GM18507 (cell line): Measurements from ENCODE around the gene FRY.

Experiments used
- DNase-seq: peaks from one replicate; pipeline ENCODE4 v3.0.0; 2011; ENCODE audit warnings: low read depth; ENCODE audit not compliant: insufficient read length; ENCODE audit errors: extremely low spot score
- FAIRE-seq: peaks from 2 replicates; lab custom pipeline; 2011; peaks lifted over from hg19 to GRCh38; lab: Jason Lieb, UNC

The FRY gene

DNA sequence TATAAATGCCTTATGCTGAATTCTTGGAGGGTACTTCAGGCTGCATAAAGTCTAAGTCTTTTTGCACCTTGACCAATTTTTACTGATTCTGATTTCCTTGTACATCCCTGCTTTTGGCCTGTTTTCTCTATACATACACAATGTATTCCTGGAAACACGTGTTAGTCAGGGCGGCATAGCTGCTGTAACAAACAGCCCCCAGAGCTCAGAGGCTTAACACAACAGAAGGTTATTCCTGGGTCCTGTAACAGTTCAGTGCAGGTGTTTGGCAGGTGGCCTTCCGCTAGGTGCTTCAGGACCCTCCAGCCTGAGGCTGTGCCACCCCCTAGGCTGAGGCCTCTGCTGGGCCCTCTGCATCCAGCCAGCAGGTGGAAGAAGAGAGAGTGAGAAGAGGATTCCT lies 200.7 kb downstream of the FRY start:
- no peak for DNase-seq

DNA sequence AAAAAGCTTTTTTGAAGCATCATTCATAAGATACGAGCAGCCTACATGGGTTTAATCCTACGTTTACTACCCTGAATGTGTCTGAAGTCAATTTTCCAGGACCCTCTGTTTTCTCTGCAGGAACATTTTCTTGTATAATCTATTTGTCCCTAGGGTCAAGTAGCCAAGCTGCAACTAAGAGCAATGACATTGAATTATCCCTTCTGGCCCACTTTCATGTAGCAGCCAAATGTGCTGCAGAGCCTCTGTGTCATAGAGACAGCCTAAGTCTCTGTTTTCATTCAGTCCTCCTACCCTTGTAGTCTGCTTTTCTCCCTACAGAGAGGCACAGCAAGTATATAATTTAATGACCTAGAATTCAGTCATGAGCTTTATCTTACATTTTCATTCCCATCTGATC lies 201.5 kb downstream of the FRY start:
- DNase-seq = no peak
- FAIRE-seq = no peak

More for the DNA sequence above, 200.7 kb downstream of the FRY start:
- FAIRE-seq = no peak

DNA sequence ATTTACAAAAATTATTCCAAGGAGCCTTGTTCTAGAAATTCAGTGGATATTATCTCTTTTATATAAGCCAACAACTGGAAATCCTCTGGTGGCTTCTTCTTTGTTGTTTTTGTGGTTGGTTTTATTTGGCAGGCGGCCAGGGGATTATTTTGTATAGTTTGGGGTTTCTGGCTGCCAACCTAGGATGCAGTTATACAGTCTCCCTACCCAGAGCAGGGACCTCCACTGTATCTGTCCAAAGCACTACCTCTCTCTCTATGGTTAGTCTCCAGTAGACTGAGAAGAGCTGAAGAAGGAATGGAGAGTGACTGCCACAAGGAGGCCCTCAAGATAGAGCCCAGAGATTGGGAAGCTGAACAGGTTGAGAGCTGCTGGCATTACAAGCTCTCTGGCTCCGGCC lies 203.3 kb downstream of the FRY start:
- FAIRE-seq = no peak

DNA sequence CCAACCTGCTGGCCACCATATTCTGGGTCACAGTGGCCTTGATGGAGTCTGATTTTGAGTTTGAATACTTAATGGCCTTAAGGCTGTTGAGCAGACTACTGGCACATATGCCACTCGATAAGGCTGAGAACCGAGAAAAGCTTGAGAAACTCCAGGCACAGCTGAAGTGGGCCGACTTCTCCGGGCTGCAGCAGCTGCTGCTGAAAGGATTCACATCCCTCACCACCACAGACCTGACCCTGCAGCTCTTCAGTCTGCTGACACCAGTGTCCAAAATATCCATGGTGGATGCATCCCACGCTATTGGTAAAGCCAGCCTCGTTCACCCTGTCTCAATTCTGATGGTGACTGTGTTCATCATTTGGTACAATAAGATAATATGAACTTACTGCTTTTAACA lies 206.1 kb downstream of the FRY start:
- no peak for FAIRE-seq
- DNase-seq = no peak

More for the DNA sequence above, 203.3 kb downstream of the FRY start:
- DNase-seq = no peak

DNA sequence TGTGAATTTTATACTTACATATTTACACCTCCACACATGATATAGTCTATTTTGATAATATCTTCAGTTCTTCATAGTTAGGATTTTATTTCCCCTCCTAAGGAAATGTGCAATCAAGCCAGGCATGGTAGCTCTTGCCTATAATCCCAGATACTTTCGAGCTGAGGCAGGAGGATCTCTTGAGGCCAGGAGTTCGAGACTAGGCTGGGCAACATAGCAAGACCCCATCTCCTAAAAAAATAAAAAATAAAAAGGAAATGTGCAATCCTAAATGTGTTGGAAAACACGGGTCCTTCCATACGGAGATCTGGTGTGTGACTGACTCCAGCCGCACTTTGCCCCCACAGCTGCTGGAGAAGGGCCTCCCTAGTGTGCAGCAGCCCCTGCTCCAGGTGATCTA lies 212.1 kb downstream of the FRY start:
- DNase-seq (no peak), FAIRE-seq (no peak)

DNA sequence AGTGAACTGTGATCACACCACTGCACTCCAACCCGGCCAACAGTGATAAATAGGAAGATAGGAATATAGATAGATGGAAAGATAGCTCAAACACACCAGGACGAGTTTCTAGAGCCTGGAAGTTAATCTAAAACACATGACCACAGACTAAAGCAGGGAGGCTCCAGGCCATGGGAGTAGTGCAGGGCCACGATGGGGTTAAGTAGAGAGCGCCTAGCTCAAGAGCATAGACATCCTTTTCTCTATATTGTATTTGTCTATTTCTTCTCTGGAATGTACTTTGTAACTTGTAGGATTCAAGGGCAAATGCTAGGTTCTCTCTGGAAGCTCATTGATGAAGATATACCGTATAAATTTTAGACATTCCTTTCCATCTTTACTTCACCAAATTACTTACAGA lies 214.0 kb downstream of the FRY start:
- FAIRE-seq (no peak), DNase-seq (no peak)

DNA sequence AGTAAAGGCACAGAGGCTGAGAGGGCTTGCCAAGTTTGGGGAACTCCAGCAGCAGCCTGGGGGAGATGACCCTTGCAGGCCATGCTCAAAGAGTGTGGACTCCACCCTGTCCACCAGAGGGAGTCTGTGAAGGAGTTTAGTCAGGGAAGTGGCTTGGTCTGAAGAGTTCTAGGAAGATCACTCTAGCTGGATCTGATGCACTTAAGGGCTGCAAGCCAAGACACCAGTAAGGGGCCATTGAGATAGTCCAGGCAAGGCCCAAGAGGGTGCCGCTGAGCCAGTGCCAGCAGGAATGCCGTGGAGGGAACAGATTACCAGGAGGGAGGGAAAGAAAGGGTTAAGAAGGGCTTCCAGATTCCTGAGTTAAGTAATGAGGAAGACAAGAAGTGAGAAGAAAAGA lies 214.9 kb downstream of the FRY start:
- peak; percentile 48 for DNase-seq

DNA sequence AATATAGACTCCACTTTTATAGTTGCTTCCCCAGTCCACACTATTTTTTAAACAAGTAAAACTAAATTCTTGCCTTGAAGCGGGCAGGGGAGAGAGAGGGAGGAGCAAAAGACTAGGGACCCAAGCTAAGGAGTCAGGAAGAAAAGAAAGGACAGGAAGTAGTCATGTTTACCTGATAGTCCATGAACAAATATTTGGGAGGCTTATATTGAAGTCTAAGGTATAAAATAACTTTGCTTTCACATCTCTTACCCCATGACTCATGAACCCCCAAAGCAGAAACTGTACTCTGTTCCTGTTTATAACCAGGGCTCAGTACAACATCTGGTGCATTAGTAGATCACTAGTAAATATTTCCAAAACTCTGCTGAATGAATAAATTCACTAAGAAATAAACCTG lies 216.3 kb downstream of the FRY start:
- no peak for FAIRE-seq

More for the DNA sequence above, 214.9 kb downstream of the FRY start:
- FAIRE-seq = peak; percentile 83

DNA sequence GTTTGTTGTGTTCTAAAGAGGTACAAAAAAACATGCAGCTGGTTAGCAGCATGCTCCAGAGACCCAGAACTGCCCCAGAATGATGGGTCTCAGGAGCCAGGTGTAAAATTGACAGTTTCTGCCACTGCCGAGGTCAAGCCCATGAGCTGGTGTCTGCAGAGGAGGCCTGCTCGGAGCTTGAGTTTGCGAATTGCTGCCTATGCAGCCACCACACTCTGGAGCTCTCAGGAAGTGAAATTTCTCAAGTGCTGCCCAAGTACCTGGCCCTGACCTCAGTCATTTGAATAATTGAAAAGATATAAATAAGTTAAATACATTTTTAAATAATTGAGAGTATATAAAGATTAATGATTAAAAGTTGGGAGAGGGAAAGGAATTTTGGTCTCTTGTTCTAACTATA lies 217.2 kb downstream of the FRY start:
- DNase-seq (no peak), FAIRE-seq (peak; percentile 64)

More for the DNA sequence above, 216.3 kb downstream of the FRY start:
- DNase-seq = no peak

DNA sequence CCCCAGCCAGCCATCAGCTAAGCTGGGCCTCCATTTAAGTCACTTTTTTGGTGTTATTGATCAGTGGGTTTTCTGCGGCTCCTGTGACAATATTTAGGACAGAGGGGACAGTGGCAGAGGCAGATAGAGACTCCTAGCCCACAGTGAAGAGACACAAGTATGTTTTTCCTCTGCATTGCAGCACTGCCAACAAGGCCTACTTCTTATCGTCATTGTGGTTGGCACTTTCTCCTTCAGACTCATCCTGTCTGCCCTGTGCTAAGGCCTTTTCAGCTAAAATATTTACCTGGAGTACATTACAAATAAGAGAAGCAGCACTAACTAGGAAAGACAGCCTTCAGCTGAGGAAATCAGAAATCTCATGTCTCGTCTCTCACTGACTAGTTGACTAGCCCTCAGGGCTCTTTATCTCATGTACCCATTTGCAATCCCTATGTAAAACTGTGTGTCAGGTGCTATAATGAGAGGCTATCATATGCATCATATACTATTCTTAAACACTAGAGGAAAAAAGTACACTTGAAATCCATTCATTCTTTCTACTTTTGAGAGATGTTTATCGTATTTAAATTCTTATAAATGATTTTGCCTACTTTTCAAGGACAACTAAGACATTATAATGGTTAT lies 221.4 kb downstream of the FRY start:
- no peak for FAIRE-seq

DNA sequence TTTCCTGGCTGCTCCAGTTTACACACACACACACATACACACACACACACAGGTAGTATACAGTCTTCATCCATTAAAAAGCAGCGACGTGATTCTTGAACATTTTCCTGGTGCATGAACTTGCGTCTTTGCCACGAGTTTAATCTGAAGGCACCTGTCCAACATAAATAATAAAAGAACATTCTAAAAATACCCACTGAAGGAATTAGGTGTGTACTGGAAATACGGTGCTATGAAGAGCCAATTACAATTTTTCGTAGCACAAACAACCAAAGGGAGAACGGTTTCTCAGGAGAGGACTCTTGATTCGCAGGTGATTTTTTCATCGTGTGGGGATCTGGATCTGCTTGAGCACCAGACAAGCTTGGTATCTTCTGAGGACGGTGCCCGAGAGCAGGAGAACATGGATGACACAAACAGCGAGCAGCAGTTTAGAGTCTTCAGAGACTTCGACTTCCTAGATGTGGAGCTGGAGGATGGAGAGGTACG lies 222.4 kb downstream of the FRY start:
- FAIRE-seq = no peak
- no peak for DNase-seq

More for the DNA sequence above, 221.4 kb downstream of the FRY start:
- no peak for DNase-seq

DNA sequence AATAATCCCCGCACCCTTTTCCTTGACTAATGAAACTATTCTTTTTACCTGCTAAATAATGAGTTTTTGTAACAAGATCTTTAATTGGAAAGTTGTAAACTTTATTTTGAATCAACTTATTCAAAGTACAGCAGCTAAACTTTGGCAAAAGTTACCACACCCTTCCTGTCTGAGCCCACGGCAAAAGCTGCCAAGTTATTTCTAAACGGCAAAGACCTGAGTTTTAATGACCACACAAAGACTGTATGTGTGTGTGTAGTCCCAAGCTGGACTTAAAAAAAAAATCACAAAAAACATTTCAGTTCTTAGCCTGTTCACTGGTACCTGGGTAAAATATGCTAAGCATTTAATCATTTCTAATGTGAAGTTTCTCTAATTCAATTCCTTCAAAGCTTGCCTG lies 222.8 kb downstream of the FRY start:
- FAIRE-seq (no peak), DNase-seq (no peak)

DNA sequence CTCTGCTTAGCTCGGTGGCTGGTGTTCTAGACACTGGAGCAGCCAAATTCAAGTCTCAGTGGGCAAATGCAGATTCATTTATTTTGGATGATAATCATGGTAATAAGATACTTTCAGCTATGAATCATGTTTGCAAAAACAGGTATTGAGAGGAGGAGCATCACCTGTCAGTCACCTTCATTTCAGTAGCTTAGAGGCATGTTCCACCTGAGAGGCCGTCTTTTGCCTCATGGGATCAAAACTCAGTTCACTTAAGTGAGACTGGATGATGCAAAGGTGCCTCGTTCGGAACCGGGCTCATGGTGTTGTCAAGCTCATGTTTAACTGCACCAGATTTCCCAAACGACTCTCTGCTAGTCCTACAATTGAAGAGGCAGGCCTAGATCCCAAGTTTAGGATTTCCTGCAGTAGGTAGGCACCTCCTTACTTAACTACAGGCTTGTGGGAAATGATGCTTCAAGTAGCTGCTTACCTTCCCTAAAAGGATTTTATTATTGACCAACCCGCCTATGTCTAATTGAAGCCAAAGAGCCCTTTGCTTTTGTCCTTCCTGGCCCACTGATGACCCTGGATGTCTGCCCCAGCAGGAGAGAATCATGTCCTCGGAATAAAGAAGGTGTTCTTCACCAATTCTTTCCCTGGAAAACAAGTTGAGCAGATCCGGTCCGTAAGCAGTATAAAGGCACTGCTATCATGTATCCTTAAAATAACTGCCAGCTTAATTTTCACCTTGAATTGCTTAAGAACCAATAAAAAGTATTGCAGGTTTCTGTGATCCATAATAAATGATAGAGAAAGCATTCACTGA lies 223.5 kb downstream of the FRY start:
- FAIRE-seq (no peak), DNase-seq (no peak)

DNA sequence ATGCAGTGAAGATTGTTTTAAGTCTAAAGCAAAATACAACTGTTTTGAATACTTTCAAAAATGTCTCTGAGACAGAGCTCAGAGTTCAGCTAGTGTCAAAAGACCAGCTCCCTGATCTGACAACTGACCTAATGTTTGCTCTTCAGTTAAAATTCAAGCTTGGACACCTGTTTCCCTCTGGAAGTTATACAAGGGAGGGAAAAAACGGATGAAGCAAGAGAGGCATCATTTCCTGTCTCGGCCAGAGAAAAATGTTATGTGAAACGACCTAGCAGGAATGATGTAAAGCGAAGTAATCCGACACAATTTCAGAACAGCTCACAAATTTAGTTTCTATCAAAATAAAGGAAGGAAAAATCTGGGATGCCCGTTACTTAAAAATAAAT lies 224.1 kb downstream of the FRY start:
- DNase-seq = no peak
- FAIRE-seq = no peak

DNA sequence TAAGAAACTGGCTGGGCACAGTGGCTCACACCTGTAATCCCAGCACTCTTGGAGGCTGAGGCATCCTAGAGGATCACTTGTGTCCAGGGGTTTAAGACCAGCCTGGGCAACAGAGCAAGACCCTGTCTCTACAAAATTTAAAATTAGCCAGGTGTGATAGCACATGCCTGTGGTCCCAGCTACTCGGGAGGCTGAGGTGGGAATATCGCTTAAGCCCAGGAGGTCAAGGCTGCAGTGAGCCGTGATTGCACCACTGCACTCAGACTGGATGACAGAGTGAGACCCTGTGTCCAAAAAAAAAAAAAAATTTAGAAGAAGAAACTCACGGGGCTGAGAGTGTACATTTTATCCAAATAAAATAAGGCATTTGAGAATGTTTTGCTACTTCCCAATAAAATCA lies 224.7 kb downstream of the FRY start:
- no peak for FAIRE-seq
- DNase-seq = no peak

DNA sequence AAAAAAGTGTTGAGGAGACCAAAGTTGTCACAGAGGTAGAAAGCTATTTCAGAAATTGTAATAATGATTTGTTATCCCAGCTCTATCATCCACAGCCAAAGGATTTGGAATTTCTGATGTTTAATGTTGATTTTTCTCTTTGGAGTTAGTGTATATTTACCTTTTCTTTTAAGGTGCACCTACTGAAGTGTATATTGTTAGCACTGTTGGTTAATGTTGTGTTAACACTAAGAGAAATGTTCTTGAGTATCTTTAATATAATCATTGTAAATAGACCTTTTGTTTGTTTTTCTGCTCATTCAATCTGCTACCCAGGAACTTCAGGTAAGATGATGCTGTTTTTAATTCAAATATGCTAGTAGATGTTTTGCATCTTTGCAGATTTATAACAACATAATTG lies 226.1 kb downstream of the FRY start:
- DNase-seq (no peak), FAIRE-seq (no peak)

DNA sequence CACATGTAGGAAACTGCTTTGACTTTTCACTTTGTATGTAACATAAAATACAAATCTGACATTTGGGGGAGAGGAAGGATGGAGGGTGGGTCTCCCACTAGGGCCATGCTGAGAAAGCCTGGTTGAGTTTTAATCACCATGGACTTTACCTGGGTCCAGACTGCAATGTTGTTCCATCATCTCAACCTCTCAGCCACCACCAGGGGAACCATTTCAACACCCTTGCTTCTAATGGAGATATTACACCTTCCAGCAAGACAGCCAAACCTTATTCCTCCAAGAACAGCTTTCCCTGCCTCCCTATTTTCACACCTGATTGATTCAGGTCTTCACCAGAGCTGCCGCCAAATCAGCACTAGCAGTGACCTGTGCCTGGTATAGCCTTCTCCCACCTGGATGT lies 227.5 kb downstream of the FRY start:
- DNase-seq = no peak
- FAIRE-seq = no peak

DNA sequence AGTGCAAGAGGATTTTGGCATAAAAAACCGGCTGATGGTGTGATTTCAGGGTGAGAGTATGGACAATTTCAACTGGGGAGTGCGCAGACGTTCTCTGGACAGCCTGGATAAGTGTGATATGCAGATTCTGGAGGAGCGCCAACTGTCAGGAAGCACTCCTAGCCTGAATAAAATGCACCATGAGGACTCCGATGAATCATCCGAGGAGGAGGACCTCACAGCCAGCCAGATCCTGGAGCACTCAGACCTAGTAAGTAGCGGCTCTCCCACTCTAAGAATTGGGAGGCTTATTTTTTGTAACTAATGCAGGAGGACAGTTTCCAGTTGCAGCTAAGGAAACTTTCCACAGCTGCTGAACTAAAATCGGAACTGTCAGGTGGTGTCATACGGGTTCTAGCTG lies 230.0 kb downstream of the FRY start:
- no peak for DNase-seq
- no peak for FAIRE-seq

DNA sequence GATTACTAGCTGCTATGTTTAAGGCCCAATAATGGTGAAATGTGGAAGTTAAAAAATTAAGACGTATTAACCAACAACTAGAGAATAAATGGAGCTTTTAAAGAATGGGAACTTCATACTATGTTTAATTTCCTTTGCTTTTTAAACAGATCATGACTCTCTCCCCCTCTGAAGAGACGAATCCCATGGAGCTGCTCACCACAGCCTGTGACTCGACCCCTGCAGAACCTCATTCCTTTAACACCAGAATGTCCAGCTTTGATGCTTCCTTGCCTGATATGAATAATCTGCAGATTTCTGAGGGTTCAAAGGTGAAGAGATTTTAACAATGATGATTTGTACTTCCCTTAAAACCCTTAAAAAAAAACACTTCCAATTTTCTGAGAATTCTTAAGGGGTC lies 230.6 kb downstream of the FRY start:
- DNase-seq (no peak), FAIRE-seq (no peak)

DNA sequence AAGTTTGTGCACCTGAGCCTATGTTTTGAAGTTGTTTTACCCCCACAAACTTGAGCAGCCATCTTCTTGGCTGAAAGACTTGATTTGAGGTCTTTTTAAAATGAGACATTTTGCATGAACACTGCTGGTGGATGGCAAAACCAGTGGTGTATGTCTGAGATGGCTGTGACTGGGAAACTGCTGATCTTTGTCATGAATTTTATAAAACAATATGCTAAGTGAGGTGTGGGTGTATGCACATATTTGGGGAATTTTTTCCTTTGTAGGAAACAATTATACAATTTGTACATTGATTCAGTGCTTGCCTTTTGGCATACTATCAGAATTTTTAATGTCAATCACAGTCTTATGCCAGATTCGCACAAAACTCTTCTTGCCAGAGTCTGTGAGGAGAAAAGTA lies 231.0 kb downstream of the FRY start:
- no peak for DNase-seq
- no peak for FAIRE-seq

DNA sequence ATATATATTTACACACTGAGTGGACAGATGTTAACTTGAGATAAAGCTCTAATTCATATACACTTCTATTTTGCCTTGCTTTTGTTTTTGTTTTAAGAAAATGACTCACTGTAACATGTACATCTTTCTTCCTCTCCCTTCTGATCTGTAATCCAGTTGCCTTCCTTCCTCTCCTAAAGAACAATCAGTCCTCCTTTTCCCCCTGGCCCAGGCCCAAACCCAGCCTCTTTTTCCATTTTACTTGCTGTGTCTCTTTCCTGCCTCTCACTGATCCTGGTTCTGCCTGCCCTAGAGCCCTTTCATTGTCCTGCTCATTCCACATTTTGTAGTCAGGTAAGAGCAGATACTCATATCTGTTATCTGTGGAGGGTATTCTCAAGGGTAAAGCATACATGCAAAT lies 232.8 kb downstream of the FRY start:
- no peak for FAIRE-seq
- no peak for DNase-seq
